NCI-H146 (cell line): Measurements from ENCODE around the gene LY6G6F.

Source experiments
- DNase-seq: peaks from one replicate; lab custom pipeline; 2025; lab: John Stamatoyannopoulos, UW

LY6G6F gene

GRCh38 chr6:31739639-31740396 is 33.2 kb downstream of the LY6G6F start, which contains the start of gene MSH5:
Gene MSH5, plus strand, starts transcription at chr6:31740005. Its CDS starts 462 bp downstream, at chr6:31740467.
- peak; percentile 98 for DNase-seq

- DNase-seq: no peak
Measured at GRCh38 chr6:31740397-31741223, 33.9 kb downstream of the LY6G6F start.

GRCh38 chr6:31741815-31742214 is 35.1 kb downstream of the LY6G6F start:
- DNase-seq: no peak

GRCh38 chr6:31742894-31743293 is 36.2 kb downstream of the LY6G6F start:
- no peak for DNase-seq

- DNase-seq: no peak
Measured at GRCh38 chr6:31744422-31744821, 37.8 kb downstream of the LY6G6F start.

GRCh38 chr6:31749301-31750036 is 42.8 kb downstream of the LY6G6F start:
- DNase-seq: peak; percentile 36

GRCh38 chr6:31750411-31751022 is 43.9 kb downstream of the LY6G6F start:
- DNase-seq: no peak

- DNase-seq: no peak
Measured at GRCh38 chr6:31752739-31753319, 46.2 kb downstream of the LY6G6F start.

GRCh38 chr6:31758281-31758680 is 51.6 kb downstream of the LY6G6F start:
- DNase-seq: no peak
